K562 (cell line): ENCODE results near the gene TTC38. TPM values are rescaled to one million over a fixed set of nuclear protein-coding genes. Genes with fewer than 3 reads are reported as not detected.

Experiments
- ATAC-seq: fragments of 200-7000 bp; cut with Tn5 transposase; 3 replicates; pipeline ENCODE4 v1.9.1; 2020; ENCODE audit warnings: moderate library complexity
- BruUV-seq: library from RNA; stranded (reverse); fragments of 400-500 nt; replicated peaks from 2 replicates; lab custom pipeline; 2021; lab: Mats Ljungman, UMichigan
- CTCF ChIA-PET: fragments of 300-600 bp; formaldehyde crosslinking; extraction: SDS; loops from one replicate; lab custom pipeline; 2021; ENCODE audit warnings: low intra/inter-chr PET ratio; lab: Yijun Ruan, JAX
- POLR2A ChIA-PET: fragments of 300-600, 350-650 bp; sonication (Branson Sonifier 250); formaldehyde crosslinking; extraction: SDS; loops from one replicate; lab custom pipeline; 2021; ENCODE audit warnings: antibody characterized with exemption, inconsistent platforms; lab: Yijun Ruan, JAX
- DNase-seq, 4 experiments: peaks; one replicate each; pipeline versions ENCODE4 v3.0.0 to v3.0.0-alpha.2; 2011 to 2018; ENCODE audit warnings: low spot score in 3 of 4, mixed read lengths in 3 of 4; ENCODE audit errors: extremely low read depth in 1 of 4
- FAIRE-seq: peaks from 2 replicates; lab custom pipeline; 2011; peaks lifted over from hg19 to GRCh38; lab: Jason Lieb, UNC
- H2AFZ ChIP-seq: 2 replicates; pipeline ENCODE4 v1.6.0; 2011; ENCODE audit warnings: low read depth, low read length, control low read depth, inconsistent platforms
- H3K27ac ChIP-seq: fragments of 200-600 bp; 3 replicates; pipeline ENCODE4 v1.8.0; 2011; ENCODE audit warnings: low read depth, mild to moderate bottlenecking, control low read depth, inconsistent platforms, low read length, moderate library complexity, mixed read lengths; ENCODE audit errors: extremely low read depth
- H3K27me3 ChIP-seq, 2 experiments: fragments of 300-600 bp in 1 of 2; 2 replicates in 1 of 2; 3 replicates in 1 of 2; pipeline versions ENCODE4 v1.6.0 to v1.8.0; 2011; ENCODE audit warnings: inconsistent platforms in 2 of 2, low read length in 2 of 2, mild to moderate bottlenecking in 1 of 2, mixed read lengths in 1 of 2, moderate library complexity in 1 of 2; ENCODE audit not compliant: control insufficient read depth in 2 of 2, insufficient read depth in 2 of 2
- H3K36me3 ChIP-seq: fragments of 300-600 bp; 3 replicates; pipeline ENCODE4 v1.8.0; 2011; ENCODE audit warnings: mild to moderate bottlenecking, low read length, inconsistent platforms; ENCODE audit not compliant: control insufficient read depth, insufficient read depth
- H3K4me1 ChIP-seq, 2 experiments: fragments of 200-600 bp in 1 of 2; replicated peaks in 1 of 2; 2 replicates in 1 of 2; 3 replicates in 1 of 2; pipeline versions ENCODE4 v1.5.1 to v1.8.0; 2011; ENCODE audit warnings: inconsistent platforms in 2 of 2, low read length in 2 of 2, mild to moderate bottlenecking in 1 of 2, mixed read lengths in 1 of 2, moderate library complexity in 1 of 2; ENCODE audit not compliant: control insufficient read depth in 2 of 2, insufficient read depth in 2 of 2
- H3K4me2 ChIP-seq: 2 replicates; pipeline ENCODE4 v1.6.1; 2011; ENCODE audit warnings: low read length, control low read depth, inconsistent platforms, mixed read lengths; ENCODE audit not compliant: insufficient read depth
- H3K4me3 ChIP-seq: fragments of 200-600 bp; sonication (generic), shearing (Covaris generic); 2 replicates; pipeline ENCODE4 v1.5.1; 2016; ENCODE audit warnings: control low read depth, inconsistent platforms
- H3K79me2 ChIP-seq: fragments of 200-600 bp; 3 replicates; pipeline ENCODE4 v1.8.0; 2011; ENCODE audit warnings: low read length, inconsistent platforms; ENCODE audit not compliant: control insufficient read depth, insufficient read depth
- H3K9ac ChIP-seq, 2 experiments: 2 replicates each; pipeline versions ENCODE4 v1.6.0 to v1.6.1; 2011; ENCODE audit warnings: low read depth in 2 of 2, low read length in 2 of 2, control low read depth in 1 of 2, inconsistent platforms in 1 of 2, mild to moderate bottlenecking in 1 of 2, mixed read lengths in 1 of 2; ENCODE audit not compliant: insufficient read depth in 1 of 2
- H3K9me1 ChIP-seq: one replicate; pipeline ENCODE4 v1.6.0; 2011; ENCODE audit warnings: inconsistent platforms, mild to moderate bottlenecking, low read length, moderate library complexity; ENCODE audit not compliant: control insufficient read depth, insufficient read depth
- H3K9me3 ChIP-seq: replicated peaks from 2 replicates; pipeline ENCODE4 v1.5.1; 2011; ENCODE audit warnings: low read depth, low read length, inconsistent platforms; ENCODE audit not compliant: control insufficient read depth, insufficient read depth
- H4K20me1 ChIP-seq: replicated peaks from 2 replicates; pipeline ENCODE4 v1.6.1; 2011; ENCODE audit warnings: low read length, inconsistent platforms, mixed read lengths; ENCODE audit not compliant: control insufficient read depth, insufficient read depth
- ARHGAP35 ChIP-seq: fragments of 450-650 bp; IDR thresholded peaks from 2 replicates; pipeline ENCODE4 v1.6.1; 2018; ENCODE audit not compliant: partially characterized antibody
- JUN ChIP-seq, 2 experiments: sonication (generic) in 1 of 2; formaldehyde crosslinking in 1 of 2; IDR thresholded peaks; 2 replicates each; pipeline versions ENCODE4 v1.6.1 to v1.8.0; 2012 to 2022; ENCODE audit warnings: borderline replicate concordance in 2 of 2, mild to moderate bottlenecking in 2 of 2, improper control_type of control experiment in 1 of 2, low read depth in 1 of 2, low read length in 1 of 2, missing genetic modification reagents in 1 of 2
- PHB2 ChIP-seq: fragments of 450-650 bp; IDR thresholded peaks from 2 replicates; pipeline ENCODE4 v1.6.1; 2017; ENCODE audit warnings: low read depth
- RFX5 ChIP-seq: IDR thresholded peaks from 2 replicates; pipeline ENCODE4 v1.6.1; 2011; ENCODE audit warnings: low read depth, mild to moderate bottlenecking, improper control_type of control experiment, low read length
- TEAD1 ChIP-seq, 2 experiments: fragments of 450-650 bp in 1 of 2; sonication (generic) in 1 of 2; formaldehyde crosslinking; IDR thresholded peaks; 2 replicates each; pipeline versions ENCODE4 v1.4.0 to v1.8.0; 2020 to 2022; ENCODE audit warnings: mild to moderate bottlenecking in 2 of 2, missing genetic modification reagents in 1 of 2
- ZNF324 ChIP-seq: fragments of 250-450 bp; sonication (Bioruptor Pico); IDR thresholded peaks from 2 replicates; pipeline ENCODE4 v1.4.0; 2020; ENCODE audit warnings: mild to moderate bottlenecking
- ZNF384 ChIP-seq: IDR thresholded peaks from 2 replicates; pipeline ENCODE4 v1.6.1; 2012; ENCODE audit warnings: low read depth, low read length, improper control_type of control experiment
- WGBS: fragments of 100-300 bp; shearing (Covaris generic); methylation state at CpG from one replicate; pipeline ENCODE4 v1.1.6; 2016; ENCODE audit warnings: low coverage, mixed read lengths; ENCODE audit not compliant: insufficient coverage; ENCODE audit errors: missing lambda C conversion rate; 5-methylcytosine and 5-hydroxymethylcytosine counted together
- in situ Hi-C: fragments of 300-500 bp; cut with MboI; formaldehyde crosslinking; loops from 4 replicates; pipeline ENCODE4 v1.15.0; 2018; ENCODE audit warnings: inconsistent platforms, mixed read lengths
- intact Hi-C: fragments of 100-400 bp; cut with micrococcal nuclease; formaldehyde crosslinking; loops from 2 replicates; pipeline ENCODE4 v1.14.2; 2022
- polyA plus RNA-seq, 8 experiments: library from polyadenylated mRNA; depleted of rRNA in 4 of 8; stranded (reverse) in 5 of 8; unstranded in 3 of 8; fragments of >200 nt; fragmentation: Nextera tagmentation in 2 of 8; fragmentation: Illumina TruSeq in 1 of 8; extraction: Ambion mirVana in 2 of 8; extraction: Trizol in 1 of 8; gene quantifications; 2 replicates each; pipeline versions ENCODE4 v1.2.1 to v1.2.3, GENCODE V29; 2011 to 2014; ENCODE audit warnings: inconsistent platforms in 1 of 8, missing spikeins in 1 of 8
- total RNA-seq, 7 experiments: library from RNA; depleted of rRNA in 6 of 7; stranded (reverse); fragments of >200 nt in 6 of 7; fragmentation: Illumina TruSeq in 2 of 7; extraction: Trizol in 2 of 7; gene quantifications; 2 replicates each; pipeline versions ENCODE4 v1.2.1 to v1.2.3, GENCODE V29; 2011 to 2021; ENCODE audit warnings: low replicate concordance in 1 of 7
- TF ChIP-seq, protein P1 (sequence below): fragments of 250-450 bp; sonication (Bioruptor Pico); IDR thresholded peaks from 2 replicates; pipeline ENCODE4 v1.4.0; 2020

Gene TTC38
- total and polyA plus RNA-seq, 9 of the 15 experiments (the other 6 are each of a cell fraction or from before 2014, with no cell fraction given): 0.84 to 28.4 (median 18.1) TPM

GRCh38 chr22:46329616-46330015 lies 61.8 kb downstream of the TTC38 start:
- BruUV-seq: no TSS peak
- Histone ChIP-seq H3K27me3 (no peaks in the 10 kb centered on the region), H3K4me3 (no peak overlapping the region), H3K36me3 (peaks cover 64% of the 10 kb centered on the region; the same call in 2 of the 3 replicates), H3K9ac (peak overlapping the region in 1 of 2 experiments; percentile 45; a peak in 1 of 4 replicates), H3K4me1 (peaks cover under 1 to 2% of the 10 kb centered on the region in 2 experiments; a peak in 2 of 5 replicates), H3K9me3 (no peaks in the 10 kb centered on the region), H3K27ac (no peak overlapping the region), H2AFZ (no peak overlapping the region), H4K20me1 (no peaks in the 10 kb centered on the region), H3K9me1 (no peaks in the 10 kb centered on the region), H3K79me2 (no peaks in the 10 kb centered on the region), H3K4me2 (no peak overlapping the region)
- FAIRE-seq (no peak), ATAC-seq (no peak), DNase-seq (no peak)
- TF ChIP-seq ZNF384 (no peak), ZNF324 (CRISPR knock-in tag) (no peak), PHB2 (no peak)
- CTCF ChIA-PET: no interaction called here
- WGBS: 94% methylated on average over 2 of the region's 8 CpGs
- intact Hi-C loops (no loop called here), in situ Hi-C loops (no loop called here)
- POLR2A ChIA-PET: interaction anchor here (0.6 kb wide), 1 partner anchor 32 kb away, joined by 3 read pairs; no protein-coding TSS in a partner anchor

DNA sequence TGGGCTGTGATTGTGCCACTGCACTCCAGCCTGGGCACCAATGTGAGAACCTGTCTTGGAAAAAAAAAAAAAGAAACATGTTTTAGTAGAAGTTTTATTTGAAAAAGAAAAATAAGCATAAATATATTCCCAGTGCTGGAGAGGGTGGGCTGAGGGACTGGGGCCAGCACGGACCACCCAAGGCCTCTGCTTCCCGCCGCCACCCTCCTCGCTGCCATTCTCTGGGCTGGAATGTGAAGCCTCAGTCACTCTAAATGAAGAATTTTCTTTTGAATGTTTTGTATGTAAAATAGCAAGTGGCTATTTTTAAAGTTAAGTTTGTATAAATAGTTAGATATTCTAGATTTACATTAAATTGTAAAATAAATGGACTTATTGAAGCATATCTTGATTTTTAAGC lies 62.6 kb downstream of the TTC38 start:
- Histone ChIP-seq H3K4me2 (no peak overlapping the region), H3K4me1 (peaks cover 3 to 4% of the 10 kb centered on the region in 2 experiments; a peak in 3 of 5 replicates), H3K27ac (no peak overlapping the region), H3K9me3 (no peaks in the 10 kb centered on the region), H3K79me2 (no peaks in the 10 kb centered on the region; the same call in 2 of the 3 replicates), H3K9me1 (no peaks in the 10 kb centered on the region), H3K36me3 (peaks cover 63% of the 10 kb centered on the region; the same call in 2 of the 3 replicates), H3K4me3 (no peak overlapping the region), H2AFZ (no peak overlapping the region), H3K9ac (no peak overlapping the region), H3K27me3 (no peaks in the 10 kb centered on the region), H4K20me1 (no peaks in the 10 kb centered on the region)
- WGBS: 100% methylated on average over 3 of the region's 4 CpGs
- FAIRE-seq: no peak
- no TSS peak for BruUV-seq
- no peak for ATAC-seq
- TF ChIP-seq JUN (IDR thresholded peaks at IDR 0.05; ENCODE audit: borderline replicate concordance, low read depth, low read length): no peak
- no peak for TF ChIP-seq JUN (CRISPR knock-in tag; IDR thresholded peaks at IDR 0.05; ENCODE audit: borderline replicate concordance)
- TF ChIP-seq TEAD1 (CRISPR knock-in tag; IDR thresholded peaks at IDR 0.05): no peak
- TF ChIP-seq RFX5: no peak
- TF ChIP-seq, protein P1, sequence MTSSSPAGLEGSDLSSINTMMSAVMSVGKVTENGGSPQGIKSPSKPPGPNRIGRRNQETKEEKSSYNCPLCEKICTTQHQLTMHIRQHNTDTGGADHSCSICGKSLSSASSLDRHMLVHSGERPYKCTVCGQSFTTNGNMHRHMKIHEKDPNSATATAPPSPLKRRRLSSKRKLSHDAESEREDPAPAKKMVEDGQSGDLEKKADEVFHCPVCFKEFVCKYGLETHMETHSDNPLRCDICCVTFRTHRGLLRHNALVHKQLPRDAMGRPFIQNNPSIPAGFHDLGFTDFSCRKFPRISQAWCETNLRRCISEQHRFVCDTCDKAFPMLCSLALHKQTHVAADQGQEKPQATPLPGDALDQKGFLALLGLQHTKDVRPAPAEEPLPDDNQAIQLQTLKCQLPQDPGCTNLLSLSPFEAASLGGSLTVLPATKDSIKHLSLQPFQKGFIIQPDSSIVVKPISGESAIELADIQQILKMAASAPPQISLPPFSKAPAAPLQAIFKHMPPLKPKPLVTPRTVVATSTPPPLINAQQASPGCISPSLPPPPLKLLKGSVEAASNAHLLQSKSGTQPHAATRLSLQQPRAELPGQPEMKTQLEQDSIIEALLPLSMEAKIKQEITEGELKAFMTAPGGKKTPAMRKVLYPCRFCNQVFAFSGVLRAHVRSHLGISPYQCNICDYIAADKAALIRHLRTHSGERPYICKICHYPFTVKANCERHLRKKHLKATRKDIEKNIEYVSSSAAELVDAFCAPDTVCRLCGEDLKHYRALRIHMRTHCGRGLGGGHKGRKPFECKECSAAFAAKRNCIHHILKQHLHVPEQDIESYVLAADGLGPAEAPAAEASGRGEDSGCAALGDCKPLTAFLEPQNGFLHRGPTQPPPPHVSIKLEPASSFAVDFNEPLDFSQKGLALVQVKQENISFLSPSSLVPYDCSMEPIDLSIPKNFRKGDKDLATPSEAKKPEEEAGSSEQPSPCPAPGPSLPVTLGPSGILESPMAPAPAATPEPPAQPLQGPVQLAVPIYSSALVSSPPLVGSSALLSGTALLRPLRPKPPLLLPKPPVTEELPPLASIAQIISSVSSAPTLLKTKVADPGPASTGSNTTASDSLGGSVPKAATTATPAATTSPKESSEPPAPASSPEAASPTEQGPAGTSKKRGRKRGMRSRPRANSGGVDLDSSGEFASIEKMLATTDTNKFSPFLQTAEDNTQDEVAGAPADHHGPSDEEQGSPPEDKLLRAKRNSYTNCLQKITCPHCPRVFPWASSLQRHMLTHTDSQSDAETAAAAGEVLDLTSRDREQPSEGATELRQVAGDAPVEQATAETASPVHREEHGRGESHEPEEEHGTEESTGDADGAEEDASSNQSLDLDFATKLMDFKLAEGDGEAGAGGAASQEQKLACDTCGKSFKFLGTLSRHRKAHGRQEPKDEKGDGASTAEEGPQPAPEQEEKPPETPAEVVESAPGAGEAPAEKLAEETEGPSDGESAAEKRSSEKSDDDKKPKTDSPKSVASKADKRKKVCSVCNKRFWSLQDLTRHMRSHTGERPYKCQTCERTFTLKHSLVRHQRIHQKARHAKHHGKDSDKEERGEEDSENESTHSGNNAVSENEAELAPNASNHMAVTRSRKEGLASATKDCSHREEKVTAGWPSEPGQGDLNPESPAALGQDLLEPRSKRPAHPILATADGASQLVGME (CRISPR knock-in tag): no peak
- no peak for TF ChIP-seq ARHGAP35
- POLR2A ChIA-PET: no interaction called here
- DNase-seq: no peak
- in situ Hi-C loops (no loop called here), intact Hi-C loops (no loop called here)
- CTCF ChIA-PET: no interaction called here
